GM18526 (cell line): Measurements from ENCODE around the gene SLC5A4.

Experiments
- POLR2A ChIP-seq: IDR thresholded peaks from 3 replicates; pipeline ENCODE4 v1.6.1; 2011; ENCODE audit not compliant: insufficient read length; ENCODE audit errors: extremely low read depth

The SLC5A4 gene

DNA sequence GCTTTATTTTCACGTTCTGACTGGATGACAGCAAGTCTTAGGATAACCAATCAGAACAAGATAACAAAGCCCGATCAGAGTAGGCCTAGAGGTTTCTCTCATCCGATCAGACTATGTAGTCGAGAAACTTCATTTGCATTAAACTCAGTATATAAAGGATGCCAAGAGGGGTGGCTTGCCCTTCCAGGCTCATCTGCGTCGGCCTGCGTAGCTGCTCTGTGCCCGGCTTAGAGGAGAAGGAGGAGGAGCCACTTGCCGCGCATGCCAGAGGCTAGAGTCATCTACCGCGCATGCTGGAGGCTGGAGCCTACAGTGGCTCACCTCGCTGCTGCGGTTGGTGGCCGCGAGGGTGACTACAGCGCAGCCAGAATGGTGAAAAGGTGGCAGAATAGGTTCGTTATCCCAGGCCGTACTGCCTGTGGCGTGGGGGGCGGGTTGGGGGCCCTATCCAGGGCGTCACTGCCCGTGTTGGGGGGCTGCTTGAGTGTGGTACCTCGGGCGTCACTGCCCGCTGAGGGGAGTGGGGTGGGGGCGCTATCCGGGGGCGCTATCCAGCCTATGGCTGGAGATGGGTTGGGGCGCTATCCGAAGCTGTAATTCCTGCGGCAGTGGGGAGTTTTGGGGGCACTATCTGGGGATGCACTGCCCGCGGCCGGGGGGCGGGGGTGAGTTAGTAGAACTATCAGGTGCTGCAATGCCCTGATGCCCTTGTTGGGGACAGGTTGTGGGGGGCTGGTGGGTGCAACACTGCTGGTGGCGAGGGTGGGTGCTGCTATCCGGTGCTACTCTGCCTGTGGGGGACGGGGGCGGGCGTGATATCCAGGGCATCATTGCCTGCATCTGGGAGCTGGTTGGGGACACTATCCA is 50.1 kb downstream of the SLC5A4 start, which contains the start of gene RFPL2:
RFPL2 (minus strand) TSS at position 218 of the 867 bp plus-strand sequence. CDS start 2,622 bp downstream, outside the sequence.
- TF ChIP-seq POLR2A, result no peak

DNA sequence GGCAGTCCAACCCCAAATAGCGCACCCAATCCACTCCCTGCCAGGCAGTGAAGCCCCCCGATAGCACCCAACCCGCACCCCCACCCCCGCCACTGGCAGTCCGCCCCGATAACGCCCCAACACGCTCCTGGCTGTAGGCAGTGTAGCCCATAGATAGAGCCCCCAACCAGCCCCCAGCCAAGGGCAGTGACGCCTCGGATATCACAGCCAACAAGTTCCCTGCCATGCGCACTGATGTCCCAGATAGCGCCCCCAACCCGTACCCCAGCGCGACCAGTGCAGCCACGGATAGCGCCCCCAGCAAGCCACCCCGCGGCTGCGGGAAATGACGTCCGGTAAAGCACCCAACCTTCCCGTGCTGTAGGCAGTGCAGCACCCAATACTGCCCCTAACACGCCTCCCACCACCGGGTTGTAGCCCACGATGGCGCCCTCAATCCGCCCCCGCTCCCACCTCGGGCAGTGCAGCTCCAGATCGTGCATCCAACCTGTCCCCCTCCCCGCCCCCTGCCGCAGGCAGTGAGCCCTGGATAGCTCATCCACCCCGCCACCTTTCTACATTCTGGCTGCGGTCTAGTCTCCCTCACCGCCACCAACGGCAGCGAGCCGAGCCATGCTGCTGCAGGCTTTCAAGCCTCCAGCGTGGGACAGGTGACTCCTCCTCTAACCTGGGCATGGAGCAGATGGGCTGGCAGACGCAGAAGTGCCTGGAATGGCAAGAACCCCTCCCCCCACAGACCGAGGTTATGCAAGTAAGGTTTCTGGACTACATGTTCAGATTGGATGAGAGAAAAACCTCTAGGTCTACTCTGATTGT is 50.9 kb downstream of the SLC5A4 start:
- TF ChIP-seq POLR2A, result no peak

DNA sequence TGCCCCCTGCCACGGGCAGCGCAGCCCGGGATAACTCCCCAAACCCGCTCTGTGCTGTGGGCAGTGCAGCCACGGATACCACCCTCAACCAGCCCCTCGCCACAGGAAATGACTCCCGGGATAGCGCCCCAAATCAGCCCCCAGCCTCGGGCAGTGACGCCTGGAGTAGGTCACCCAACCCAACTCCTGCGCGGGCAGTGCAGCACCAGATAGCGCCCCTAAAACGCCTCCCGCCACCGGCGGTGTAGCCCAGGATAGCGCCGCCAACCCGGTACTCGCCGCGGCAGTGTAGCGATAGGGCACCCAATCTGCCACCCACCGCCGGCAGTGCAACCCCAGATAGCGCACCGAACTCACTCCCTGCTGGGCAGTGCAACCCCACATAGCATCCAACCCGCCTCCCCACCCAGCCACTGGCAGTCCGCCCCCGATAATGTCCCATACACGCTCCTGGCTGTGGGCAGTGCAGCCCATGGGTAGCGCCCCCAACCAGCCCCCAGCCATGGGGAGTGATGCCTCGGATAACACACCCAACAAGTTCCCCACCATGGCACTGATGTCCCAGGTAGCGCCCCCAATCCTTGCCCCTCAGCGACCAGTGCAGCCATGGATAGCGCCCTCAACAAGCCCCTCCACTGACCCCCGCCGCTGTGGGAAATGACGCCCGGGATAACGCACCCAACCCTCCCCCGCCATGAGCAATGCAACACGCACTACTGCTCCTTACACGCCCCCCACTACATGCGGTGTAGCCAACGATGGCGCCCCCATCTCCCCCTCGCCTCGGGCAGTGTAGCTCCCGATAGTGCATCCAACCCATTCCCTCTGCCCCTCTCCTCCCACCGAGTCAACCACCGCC is 51.7 kb downstream of the SLC5A4 start:
- no peak for TF ChIP-seq POLR2A

DNA sequence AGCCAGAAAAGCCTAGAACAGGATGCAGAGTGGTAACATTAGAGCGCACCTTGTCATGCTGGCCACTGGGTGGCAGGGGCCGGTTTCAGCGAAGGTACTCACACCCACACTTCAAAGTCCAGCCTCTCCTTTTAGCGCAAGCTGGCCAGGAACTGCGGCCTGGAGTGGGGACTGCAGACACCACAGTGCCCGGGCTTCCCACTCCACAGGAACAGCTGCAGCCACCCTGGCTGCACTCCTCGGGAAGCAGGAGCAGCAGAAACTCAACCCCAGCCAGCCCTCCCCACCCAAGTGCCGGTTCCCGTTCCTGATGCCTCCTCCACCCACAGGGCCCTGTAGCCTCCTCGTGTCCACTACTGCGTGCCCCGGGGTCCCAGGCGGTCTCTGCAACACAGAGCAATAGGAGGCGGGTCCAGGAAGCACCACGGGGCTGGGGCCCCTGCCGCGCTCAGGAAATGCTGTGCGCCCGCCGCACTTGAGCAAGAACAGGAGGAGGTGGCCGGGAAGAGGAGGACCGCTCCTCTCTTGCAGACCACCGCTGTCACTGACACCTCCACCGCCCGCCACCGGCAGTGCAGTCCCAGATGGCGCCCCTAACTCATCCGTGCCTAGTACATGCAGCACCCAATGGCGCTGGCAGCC is 52.5 kb downstream of the SLC5A4 start:
- no peak for TF ChIP-seq POLR2A

DNA sequence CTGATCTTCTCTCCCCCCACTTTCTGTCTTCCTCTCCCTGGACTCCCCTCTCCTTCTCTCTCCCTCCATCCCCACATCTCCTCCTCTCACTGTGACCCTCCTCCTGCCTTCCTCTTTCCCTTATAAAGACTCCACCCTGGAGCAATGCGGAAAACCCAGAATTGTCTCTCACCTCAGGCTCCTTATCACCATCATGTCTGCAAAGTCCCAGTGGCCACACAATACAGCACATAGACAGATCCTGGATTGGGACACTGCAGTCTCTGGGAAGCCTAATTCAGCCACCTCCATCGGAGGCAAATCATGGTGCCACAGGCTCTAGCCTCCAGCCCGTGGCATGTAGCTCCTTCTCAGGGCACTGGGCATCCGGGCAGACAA is 53.0 kb downstream of the SLC5A4 start:
- TF ChIP-seq POLR2A, result no peak

DNA sequence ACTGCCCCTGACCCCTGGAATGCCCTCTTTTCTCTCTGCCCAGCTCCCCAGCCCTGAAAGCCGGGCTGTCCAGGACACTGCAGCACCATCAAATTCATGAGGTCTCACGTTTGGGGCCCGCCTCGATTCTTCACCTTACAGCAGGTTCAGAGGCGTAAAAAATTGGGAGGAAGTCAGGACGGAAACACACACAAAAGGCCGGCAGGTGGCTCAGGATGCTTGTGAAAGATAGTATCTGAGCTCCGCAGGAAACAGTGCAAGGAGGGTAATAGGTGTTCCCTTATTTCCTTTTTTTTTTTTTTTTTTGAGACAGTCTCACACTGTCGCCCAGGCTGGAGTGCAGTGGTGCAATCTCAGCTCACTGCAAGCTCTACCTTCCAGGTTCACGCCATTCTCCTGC is 54.4 kb downstream of the SLC5A4 start:
- TF ChIP-seq POLR2A, result no peak

DNA sequence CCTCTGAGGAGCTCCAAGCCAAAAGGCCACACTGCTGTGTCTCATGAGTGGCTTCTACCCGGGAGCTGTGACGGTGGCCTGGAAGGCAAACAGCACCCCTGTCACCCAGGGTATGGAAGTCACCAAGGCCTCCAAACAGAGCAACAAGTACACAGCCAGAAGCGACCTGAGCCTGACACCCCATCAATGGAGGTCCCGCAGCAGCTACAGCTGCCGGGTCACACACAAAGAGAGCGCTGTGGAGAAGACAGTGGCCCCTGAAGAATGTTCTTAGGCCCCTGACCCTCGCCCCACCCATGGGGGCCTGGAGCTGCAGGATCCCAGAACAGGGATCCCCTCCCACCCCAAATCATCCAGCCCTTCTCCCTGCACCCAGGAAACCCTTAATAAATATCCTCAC is 55.2 kb downstream of the SLC5A4 start:
- TF ChIP-seq POLR2A, result no peak

DNA sequence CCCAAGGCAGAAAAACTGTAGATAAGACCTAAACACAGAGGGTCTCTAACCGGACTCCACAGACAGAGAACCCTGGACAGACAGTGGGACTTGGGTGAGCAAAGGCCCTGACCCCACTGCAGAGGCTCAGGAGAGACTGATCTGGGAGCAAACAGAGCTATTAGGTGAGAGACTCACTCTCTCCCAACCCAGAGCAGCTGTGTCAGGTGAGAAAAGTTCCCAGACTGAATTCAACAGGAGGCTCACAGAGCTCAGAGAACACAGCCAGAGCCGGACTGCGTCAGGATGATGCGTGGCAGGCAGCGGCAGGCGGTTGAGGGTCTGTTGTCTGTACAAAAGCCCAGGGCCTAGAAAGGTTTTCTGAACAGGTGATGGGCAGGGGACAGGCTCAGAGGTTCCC is 55.8 kb downstream of the SLC5A4 start:
- TF ChIP-seq POLR2A, result no peak

DNA sequence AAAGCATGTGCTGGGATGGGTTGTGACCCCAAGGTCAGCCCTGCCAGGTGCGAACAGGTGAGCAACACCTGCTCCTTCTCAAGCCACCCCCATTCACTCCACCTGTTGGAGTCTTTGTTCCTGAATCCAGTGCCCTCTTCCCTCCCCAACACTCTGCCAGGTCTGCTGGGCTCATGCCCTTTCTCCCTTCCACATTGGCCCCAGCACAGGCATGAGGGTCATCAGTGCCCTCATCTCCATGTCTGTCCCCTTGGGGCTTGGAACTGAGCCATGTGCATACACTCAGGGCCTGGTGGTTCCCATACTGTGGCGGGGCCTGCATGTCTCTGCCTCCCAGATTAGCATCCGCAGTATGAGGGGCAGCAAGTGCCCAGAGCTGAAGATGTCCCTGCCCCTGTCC is 69.3 kb downstream of the SLC5A4 start:
- no peak for TF ChIP-seq POLR2A

DNA sequence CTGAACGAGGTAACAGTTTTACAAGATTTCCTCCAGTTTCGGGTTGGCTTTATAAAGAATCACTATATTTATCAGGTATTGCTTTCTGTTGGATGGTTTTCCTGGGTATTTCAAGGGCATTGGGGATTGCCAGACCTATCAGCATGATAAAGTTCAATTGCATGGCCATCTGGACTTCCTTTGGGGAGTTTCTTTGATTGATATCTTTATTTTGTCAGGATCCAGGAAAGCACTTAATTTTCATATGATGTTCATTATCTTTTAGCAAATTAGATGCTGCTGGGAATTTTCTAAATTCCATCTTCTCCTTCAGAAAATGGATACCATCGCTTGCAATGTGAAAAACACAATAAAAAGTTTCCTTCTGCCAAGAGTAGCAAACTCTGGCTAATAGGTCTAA is 71.5 kb downstream of the SLC5A4 start:
- no peak for TF ChIP-seq POLR2A

DNA sequence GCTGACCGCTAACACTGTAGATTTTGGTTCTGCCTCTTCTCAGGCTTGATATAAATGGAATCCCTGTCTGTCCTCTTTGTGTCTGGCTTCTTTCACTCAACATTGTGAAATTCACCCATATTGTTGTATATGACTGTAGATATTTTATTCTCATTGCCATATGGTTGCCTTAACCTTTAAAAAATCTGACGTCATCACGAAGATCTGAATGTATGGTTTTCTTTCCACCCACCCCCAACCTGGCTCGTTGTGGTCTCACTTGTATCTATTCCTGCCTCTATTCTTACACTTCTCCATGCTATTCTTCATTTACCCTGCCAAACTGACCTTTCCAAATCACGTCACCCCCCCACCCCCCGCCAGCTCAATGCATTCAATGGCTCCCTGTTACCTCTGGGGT is 74.1 kb downstream of the SLC5A4 start:
- no peak for TF ChIP-seq POLR2A

DNA sequence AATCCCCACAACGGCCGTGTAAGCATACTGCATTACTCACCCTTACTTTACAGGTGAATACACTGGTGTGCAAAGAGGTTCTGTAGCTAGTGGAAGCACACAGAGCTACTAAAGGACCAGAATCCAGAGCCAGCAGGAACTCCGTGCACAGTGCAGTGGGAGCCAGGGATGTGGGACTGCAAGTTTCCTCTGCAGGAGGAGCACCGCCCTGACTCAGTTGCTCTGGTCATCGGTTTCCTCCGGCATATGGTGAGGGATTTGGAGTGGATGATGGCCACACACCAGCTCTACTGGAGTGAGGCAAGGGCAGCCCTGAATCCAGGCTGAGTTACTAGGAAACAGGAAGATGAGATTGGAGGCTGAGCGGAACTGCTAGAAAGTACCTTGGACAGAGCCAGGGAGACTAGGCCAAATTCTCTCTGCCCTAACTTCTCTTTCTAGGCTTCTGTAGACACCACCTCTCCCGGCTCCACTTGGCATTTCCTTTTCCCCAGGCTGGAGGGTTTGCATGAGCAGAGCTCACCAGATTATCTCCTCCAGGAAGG is 77.9 kb downstream of the SLC5A4 start:
- TF ChIP-seq POLR2A, result no peak

DNA sequence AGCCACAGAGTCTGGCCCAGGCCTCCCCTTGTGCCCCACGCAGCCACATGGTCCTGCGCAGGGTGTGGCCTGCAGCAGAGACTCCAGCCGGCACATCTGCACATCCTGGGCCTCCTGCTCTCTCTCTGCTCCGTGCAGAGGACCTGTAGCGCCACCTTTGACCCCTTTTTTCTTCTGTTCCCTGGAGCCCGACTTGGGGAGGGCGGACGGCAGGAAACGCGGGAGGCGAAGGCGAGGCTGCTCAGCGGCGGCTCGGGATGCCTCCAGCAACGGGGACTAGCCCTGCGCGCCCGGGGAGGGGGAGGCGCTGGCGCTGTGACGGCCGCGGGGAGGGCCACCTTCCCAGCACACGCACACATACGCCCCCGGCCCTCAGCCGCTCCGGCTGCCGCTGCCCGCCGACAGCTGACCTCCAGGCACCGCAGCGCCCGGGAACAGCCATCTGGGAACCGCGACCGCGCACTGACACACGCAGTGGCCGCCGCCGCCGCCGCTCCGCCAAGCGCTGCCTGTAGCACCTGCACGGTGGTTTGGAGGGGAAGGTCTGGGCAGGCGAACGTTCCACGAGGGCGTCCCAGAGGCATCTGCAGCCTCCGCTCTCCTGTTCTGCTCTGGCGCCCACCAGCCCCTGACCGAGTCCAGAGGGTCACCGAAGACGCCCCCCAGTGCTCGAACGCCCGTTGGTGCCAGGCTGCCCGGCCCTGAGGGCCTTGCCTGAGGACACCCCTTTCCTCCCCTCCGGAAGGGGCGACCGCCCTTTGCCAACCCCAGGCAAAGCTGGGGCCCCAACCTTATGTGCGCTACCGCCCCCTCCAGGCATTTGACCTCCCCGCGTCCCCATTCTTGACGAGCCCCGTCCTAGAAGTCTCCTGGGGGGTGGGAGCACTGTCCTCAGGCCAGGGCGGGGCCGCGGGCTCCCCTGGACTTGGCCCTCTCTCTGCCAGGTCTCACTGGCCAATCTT is 79.2 kb downstream of the SLC5A4 start:
- no peak for TF ChIP-seq POLR2A
